GM21529 (cell line): ENCODE data around the gene GNAZ.

Experiments
- ATAC-seq: cut with Tn5 transposase; IDR thresholded peaks from one replicate; pipeline ENCODE4 v1.9.1; 2021; ENCODE audit not compliant: unreplicated experiment

The GNAZ gene

DNA sequence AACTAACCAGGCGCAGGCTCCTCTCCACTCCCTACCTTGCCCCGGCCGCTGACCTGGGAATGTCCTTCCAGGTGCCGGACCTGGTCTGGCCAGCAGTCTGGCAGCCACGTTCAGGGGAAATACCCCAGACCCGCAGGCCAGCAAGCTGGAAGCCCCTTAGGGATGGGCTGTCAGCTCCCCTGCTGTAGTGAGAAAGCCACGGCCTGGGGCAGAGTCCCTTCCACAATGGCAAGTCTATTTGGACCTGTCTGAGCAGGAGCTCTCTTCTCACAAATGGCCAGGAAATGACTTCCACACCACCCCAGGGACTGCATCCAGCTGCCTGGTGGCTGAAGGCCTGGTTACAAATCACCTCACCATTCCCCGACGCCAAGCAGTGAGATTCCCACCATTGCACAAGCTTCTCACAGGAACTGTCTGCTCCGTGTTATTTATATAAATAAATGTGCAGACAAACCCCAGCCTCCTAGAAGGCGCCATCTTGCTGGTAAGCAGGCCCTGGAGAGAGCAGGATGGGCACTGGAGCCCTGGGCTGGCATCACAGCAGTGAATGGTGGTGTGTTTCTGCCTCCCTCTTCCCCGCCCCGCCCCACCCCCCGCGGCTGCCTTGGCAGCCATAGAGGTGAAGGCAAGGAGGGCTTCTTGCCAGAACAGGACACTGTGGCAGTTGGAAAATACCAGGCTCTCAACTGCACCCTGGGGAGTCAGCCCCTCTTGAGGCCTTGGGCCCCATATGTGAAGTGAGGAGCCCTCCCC, 47.8 kb downstream of the GNAZ start:
- no peak for ATAC-seq

DNA sequence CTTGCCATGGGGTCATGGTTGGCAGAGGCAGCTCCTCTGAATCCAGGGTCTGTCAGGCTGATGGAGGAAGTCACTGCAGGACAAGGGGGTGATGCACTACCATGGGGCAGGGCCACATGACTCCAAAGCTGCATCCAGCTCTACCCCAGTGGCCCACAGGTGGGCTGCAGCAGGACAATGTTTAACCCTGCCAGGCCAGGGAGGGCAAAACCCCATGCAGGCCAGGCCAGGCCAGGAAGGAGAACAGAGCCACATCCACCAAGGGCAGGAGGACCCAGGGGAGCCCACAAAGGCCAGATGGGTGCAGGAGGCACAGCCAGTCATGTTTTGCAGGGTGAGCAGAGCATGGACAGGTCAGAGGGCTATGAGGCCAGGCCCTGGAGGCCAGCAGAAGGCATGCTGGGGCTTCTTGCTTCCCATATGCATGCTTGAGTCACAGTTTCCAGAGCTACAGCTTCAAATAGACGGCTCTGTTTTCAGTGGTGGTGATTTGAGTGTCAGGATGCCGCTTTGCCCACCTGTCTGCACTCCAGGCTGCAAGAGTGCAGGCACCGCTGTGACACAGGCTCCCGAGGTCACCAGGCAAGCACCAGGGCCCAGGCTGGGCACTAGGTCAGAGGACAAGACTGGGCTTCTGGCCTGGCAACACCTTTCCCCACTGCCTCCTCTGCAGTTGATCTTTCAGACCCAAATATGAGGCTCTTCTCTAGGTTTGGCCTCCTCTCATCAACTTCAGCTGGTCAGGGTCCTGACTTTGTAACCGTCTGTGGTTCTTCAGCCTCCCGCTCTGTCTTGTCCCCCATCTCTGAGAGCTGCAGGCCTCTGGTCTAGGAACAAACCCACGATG, 48.6 kb downstream of the GNAZ start:
- no peak for ATAC-seq

- ATAC-seq = no peak
Observed at GRCh38 chr22:23119494-23120414, 49.4 kb downstream of the GNAZ start.

DNA sequence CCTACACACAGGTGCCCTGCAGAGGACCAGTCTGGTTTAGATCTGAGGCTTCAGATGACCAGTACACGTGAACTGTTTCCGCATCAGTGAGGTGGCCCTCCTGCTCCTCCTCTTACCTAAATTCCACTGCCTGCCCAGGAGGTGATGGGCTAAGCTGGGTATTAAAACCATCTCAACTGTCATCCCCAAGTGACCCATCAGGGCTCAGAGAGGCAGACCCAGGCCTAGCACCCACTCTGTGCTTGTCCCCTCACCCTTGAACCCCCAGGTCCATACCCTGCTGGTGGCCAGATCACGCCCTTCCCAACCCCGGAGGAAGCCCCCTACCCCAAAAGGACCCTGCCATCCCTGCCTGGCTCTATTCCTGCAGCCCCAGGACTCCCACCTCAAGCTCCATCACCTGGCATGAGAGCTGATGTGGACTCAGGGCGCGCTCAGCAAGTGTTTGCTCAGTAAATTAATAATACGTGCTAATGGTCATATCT, 50.1 kb downstream of the GNAZ start:
- ATAC-seq = no peak

- ATAC-seq = no peak
Observed at GRCh38 chr22:23121000-23121421, 50.7 kb downstream of the GNAZ start.

DNA sequence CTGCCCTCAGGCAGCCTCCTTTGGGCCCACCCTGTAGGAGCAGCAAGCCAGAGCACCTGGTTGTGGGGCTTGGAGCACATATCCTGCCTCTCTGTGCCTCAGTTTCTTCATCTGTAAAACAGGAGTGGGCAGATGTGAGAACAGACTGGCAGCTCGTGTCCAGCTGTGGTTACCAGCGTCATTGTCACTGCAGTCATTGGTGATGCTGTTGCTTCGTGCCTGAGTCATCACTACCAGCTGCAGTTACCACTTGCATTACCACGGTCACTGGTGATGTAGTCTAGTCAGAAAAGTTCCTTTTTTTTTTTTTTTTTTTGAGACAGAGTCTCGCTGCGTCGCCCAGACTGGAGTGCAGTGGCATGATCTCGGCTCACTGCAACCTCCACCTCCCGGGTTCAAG, 51.1 kb downstream of the GNAZ start:
- no peak for ATAC-seq

- ATAC-seq = no peak
Observed at GRCh38 chr22:23122216-23122957, 52.1 kb downstream of the GNAZ start.

DNA sequence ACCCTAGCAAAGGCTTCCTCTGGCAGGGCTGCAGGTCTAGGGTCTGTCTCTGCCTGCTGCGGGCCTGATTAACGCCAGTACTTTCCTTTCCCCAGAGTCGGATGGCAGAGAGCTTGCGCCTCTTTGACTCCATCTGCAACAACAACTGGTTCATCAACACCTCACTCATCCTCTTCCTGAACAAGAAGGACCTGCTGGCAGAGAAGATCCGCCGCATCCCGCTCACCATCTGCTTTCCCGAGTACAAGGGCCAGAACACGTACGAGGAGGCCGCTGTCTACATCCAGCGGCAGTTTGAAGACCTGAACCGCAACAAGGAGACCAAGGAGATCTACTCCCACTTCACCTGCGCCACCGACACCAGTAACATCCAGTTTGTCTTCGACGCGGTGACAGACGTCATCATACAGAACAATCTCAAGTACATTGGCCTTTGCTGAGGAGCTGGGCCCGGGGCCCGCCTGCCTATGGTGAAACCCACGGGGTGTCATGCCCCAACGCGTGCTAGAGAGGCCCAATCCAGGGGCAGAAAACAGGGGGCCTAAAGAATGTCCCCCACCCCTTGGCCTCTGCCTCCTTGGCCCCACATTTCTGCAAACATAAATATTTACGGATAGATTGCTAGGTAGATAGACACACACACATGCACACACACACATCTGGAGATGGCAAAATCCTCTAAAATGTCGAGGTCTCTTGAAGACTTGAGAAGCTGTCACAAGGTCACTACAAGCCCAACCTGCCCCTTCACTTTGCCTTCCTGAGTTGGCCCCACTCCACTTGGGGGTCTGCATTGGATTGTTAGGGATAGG, 52.9 kb downstream of the GNAZ start:
- ATAC-seq = no peak

DNA sequence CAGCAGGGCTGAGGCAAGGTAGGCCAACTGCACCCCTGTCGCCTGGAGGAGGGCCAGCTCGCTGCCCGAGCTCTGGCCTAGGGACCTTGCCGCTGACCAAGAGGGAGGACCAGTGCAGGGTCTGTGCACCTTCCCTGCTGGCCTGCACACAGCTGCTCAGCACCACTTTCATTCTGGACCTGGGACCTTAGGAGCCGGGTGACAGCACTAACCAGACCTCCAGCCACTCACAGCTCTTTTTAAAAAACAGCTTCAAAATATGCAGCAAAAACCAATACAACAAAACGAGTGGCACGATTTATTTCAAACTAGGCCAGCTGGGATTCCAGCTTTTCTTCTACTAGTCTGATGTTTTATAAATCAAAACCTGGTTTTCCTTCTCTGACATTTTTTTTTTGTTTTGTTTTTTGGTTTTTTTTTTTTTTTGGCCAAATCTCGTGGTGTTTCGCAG, 53.5 kb downstream of the GNAZ start:
- no peak for ATAC-seq

- ATAC-seq = no peak
Observed at GRCh38 chr22:23124611-23125511, 54.5 kb downstream of the GNAZ start.

GRCh38 chr22:23125512-23126103, 55.3 kb downstream of the GNAZ start:
- no peak for ATAC-seq

GRCh38 chr22:23126165-23127054, 56.1 kb downstream of the GNAZ start:
- no peak for ATAC-seq

- ATAC-seq = no peak
Observed at GRCh38 chr22:23127055-23127756, 56.9 kb downstream of the GNAZ start.

DNA sequence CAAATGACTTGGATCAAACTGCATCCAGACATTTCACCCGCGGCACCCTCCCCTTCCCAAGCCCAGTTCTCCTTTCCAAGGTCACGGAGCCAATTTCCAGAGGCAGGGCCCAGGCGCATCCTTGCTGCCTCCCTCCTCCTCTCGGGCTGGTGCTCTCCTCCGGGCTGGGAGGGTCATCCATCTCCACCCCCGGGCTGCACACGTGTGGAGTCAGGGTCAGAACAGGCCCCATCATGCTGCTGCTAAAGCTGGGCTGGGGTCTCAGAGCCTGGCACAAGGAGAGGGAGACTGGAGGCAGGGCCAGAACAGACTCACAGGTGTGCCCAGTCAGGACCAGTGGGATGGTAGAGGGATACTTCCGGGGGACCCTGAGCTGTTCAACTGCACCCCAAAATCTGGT, 57.5 kb downstream of the GNAZ start:
- no peak for ATAC-seq

DNA sequence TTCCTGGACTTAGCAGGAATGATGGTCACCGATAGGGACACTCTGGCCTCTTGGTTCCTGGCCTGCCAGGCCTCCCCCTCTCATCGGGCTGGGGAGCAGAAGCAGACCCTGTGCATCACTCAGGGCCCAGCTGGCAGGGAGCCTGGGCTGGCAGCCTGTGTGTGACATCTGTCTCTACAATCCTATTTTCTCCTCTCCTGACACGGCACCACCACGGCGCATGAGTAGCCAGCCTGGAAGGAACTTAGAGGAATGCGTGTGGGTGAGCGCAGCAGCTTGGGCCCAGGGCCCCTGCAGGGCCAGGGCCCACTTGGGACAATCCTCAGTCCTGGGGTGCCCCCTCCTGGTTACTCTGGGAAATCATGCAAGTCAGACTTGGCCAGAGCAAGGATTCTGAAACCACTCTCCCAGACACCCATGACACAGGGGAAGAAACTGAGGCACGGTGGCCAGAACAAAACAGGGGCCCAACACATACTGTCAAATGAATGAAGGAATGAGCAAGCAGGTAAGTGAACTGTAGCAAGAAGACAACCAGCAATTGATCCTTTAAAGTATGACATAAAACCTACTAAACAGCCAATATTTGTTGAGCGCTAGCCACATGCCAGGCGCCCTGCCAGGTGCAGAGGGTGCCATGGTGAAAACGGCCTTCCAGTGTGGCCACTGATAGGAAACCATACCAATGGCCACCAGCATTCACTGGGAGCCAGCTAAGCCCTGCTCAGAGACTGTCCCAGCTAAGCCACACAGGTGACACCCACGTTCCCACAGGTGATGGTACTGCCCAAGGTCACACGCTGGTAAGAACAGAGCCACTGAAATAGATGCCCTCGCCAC, 58.2 kb downstream of the GNAZ start:
- ATAC-seq = no peak

DNA sequence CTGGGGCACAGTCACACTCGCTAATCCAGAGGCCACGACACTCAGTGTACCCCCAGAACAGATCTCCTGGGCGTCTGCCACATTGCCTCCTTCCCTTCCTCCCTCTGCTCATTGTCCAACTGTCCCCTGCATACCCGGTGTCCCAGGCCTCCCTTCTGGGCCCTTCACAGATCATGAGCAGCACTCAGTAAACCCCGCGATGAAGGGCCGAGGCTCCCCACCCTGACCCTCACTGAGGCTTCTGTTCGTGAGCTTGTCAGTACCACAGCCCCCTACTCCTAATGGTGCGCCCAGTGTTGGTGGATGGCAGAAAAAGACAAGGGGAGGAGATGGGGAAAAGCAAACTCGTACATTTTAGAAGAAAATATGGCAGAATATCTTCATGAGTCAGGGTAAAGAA, 58.8 kb downstream of the GNAZ start:
- no peak for ATAC-seq
